HG03060 (cell line): ENCODE results near the gene BPIFB3.

Experiments
- ATAC-seq: cut with Tn5 transposase; IDR thresholded peaks from one replicate; pipeline ENCODE4 v1.9.1; 2021; ENCODE audit warnings: low read depth, moderate number of reproducible peaks; ENCODE audit not compliant: unreplicated experiment

Gene BPIFB3, protein sequence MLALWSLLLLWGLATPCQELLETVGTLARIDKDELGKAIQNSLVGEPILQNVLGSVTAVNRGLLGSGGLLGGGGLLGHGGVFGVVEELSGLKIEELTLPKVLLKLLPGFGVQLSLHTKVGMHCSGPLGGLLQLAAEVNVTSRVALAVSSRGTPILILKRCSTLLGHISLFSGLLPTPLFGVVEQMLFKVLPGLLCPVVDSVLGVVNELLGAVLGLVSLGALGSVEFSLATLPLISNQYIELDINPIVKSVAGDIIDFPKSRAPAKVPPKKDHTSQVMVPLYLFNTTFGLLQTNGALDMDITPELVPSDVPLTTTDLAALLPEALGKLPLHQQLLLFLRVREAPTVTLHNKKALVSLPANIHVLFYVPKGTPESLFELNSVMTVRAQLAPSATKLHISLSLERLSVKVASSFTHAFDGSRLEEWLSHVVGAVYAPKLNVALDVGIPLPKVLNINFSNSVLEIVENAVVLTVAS

DNA sequence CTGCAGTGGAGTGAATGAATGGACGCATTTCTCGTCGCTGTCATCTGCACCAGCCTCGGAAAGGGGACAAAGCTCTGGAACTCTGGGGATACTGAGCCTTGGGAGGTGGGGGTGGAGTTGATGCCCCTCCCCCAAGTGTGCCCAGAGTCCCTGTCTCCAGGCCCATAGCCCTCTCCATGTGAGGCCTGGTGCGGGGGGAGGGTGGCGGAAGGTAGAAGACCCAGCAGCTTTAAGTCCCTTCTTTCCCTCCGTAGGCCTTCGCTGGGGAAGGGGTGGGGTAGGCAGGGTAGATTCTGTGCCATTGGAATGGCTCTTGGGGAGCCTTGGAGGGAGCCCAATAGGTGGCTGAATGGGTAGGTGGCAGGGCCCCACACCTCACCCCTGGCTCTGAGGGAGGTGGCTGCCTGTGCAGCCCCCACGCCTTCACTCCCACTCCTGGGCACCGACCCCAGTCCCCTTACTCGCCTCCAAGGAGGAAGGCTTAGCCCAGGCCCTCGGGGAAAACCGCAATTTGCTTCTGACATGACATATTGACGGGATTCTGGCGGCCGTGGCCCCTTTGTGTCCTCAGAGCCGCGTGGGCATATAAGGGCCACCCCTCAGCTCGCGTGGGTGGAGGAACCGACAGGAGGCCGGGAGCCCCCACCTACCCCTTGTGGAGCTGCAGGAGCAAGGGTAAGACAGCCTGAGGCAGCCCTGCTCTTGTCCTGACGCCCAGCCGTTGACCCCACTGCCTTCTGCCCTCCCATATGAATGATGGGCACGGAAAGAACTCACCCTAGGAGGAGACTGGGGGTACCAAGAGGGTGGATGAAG, at the start of gene BPIFB3:
BPIFB3 (plus strand) TSS at position 613 of the 816 bp plus-strand sequence. CDS start 1,533 bp downstream, outside the sequence.
- ATAC-seq = no peak

DNA sequence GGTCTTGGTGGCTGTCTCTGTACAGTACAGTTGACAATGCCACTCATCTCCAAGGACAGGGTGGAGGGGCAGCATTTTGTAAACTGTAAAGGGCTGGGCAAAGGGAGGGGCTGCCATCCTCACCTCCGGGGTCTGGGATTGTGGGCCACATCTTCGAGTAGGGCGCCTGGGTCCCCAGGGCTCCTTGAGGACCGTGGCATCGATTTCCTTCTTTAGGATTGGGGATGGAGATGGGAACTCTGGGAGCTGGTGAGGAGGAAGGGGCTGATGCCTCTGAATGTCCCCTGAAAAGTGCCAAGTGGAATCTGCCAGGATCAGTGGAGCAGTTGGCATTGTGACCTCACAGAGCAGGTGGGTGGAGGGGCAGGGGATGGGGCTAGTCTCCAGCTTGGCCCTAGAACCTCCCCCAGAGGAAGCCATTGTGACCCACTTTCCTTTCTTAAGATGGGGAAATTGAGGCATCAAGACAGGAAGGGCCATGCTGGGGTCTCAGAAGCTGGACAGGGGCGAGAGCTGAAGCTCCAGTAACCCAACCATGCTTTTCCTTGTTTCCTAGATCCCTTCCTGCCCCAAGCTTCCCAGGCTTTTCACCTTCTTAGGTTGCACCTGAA, 49.5 kb upstream of the BPIFB3 start, which contains the start of gene SUN5:
SUN5 (minus strand) TSS at position 293 of the 611 bp plus-strand sequence; CDS start at position 200, 93 bp downstream.
- ATAC-seq = no peak

GRCh38 chr20:33005132-33005566, 48.6 kb upstream of the BPIFB3 start:
- ATAC-seq = no peak

GRCh38 chr20:33005908-33006775, 47.6 kb upstream of the BPIFB3 start:
- no peak for ATAC-seq

GRCh38 chr20:33006776-33007375, 46.8 kb upstream of the BPIFB3 start:
- ATAC-seq = no peak

DNA sequence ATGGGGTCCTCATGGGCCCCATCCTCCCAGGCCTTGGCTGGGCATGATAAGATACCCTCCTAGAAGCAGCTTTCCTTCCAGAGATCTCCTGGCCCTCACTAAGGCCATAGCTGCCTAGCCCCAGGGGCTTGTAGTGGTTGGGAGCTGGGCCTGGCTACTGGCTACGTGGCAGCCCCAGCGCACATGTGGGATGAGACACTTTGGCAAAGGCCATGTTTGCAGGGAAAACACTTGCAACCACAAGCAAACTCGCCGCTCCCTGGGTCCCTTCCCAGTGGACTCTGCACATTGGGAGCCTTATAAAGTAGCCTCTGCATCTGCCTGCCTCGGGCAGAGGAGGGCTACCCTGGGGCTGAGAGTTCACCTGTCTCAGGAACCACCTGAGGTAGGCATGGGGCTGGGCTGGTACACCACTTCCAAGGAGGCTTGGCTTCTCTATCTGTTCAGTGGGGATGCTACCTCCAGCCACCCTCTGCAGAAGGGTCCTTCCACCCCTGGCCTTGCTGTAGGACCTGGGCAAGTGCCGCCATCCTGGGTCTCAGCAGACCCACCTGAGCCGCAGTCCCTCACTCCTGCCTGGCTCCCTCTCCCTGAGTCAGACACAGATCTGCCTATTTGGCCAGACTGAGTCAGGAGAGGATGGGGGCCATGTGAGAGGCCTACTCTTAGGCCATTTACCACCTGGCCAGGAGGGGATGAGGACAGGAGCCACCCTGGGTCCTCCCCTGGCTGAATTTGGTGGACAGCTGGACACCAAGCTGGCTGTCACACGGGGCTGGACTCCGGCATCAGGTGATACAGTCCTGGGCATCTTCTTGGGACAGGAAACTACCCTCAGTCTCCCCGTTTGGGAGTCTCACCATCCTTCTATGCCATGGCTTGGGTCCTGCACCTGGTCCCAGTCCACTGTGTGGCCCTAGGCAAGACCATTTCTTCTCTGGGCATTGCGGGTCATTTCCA, 46.0 kb upstream of the BPIFB3 start, which contains the start of gene BPIFB2:
BPIFB2 (plus strand) TSS at position 329 of the 960 bp plus-strand sequence. CDS start 871 bp downstream, outside the sequence.
- no peak for ATAC-seq

DNA sequence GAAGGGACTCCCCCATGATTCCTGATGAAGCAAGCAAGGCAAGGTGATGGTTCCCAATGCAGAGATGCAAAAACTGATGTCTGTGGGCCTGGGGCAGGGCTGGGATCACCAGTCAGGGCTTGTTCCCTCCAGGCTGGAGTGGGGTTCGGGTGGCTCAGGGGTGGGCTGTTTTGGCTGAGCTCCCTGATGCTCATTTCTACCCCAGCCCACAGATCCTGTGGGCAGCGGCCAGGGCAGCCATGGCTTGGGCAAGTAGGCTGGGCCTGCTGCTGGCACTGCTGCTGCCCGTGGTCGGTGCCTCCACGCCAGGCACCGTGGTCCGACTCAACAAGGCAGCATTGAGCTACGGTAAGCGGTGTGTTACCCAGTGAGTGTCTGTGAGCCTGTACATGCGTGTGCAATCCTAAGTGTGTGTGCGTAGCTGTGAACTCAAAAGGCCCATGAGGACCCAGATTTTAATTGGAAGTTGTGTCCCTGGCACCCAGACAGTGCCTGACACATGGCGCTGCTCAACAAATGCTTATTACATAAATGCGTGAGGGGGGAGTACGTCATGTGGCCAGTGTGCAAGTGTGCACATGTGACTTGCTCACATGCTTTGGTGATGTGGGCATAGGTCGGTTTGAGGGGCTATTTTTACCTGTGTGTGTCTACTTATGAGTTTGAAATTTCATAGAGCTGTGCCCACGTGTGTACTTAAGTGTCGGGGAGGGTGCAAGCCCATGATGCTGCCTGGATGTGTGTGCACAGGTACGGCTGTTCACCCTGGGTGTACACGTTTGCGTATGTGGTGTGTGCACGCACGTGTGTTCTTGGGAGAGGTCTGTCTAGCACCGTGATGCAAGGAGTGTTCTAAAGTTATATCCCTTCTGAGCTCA, 45.1 kb upstream of the BPIFB3 start:
- ATAC-seq = no peak

- no peak for ATAC-seq
These were observed 44.2 kb upstream of the BPIFB3 start for GRCh38 chr20:33009214-33010132.

DNA sequence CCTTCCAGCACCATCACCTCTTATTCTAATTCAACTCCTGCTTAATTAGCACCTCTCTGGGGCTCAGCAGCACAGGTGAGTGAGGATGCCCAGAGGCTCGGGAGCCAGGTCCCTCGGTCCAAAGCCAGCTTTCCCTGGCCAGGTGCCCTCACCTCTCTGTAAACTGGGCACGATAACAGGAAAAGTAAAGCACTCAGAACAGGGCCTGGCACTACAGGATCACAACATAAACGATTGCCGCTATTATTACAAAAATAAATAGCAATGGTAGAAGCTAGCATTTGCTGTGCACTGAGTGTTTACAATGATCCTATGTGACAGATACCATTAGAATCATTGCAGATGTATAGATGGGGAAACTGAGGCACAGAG, 43.6 kb upstream of the BPIFB3 start:
- ATAC-seq = no peak

- no peak for ATAC-seq
These were observed 42.8 kb upstream of the BPIFB3 start for GRCh38 chr20:33010674-33011449.

DNA sequence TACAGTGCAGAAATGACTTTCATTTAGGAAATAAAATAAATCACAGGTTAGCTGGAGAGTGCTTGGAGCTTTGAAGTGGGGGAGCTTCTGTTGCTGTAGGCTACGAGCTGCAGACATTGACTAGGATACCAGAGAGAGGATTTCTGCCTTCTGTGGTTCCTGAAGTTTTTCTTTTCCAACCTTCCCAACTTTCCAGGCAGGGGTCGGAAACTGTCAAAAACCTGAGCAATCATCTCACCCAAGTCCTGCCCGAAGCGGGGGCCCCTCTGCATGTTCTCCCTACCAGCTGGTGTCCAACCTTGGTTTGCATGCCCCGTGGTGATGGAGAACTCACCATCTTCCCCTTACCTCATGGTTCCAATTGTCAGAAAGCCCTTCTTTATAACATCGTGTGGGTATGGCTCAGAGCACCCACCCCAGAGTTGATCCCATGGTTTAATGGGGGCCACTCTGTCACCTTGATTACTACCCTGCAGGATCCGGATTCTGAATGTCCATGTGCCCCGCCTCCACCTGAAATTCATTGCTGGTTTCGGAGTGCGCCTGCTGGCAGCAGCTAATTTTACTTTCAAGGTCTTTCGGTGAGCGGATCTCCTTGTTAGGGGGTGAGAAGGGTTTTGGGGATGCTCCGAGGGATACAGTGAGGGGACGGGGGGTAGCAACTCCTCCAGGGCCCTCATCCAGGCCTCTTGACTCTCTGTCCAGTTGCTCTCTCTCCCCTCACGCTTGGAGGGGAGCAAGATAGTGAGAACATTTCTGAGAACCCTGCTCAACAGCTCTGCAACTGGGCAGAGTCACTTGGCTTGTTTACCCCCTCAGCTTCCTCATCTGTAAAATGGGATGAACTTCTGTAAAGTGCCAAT, 41.1 kb upstream of the BPIFB3 start:
- ATAC-seq = no peak

DNA sequence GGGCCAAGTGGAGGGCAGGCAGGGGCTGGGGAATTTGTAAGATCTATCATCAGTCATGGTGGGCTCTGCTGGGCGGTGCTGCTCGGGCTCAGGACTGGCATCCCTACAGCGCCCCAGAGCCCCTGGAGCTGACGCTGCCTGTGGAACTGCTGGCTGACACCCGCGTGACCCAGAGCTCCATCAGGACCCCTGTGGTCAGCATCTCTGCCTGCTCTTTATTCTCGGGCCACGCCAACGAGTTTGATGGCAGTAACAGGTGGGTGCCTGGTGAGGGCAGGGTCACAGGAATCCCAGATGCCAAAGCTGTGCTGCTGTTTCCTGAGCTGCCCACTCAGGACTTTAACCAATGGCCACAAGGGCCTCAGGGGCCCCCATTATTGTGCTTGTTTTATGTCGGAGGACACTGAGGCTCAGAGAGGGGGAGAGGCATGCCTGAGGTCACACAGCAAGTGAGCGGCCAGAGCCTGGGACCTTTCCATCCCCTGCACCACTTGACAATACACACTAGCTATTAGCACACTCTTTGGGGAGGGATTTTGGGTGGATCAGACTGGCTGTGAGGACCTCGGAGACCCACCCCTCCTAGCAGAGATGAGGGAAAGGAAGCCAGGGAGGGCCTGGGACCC, 39.9 kb upstream of the BPIFB3 start:
- ATAC-seq = no peak

DNA sequence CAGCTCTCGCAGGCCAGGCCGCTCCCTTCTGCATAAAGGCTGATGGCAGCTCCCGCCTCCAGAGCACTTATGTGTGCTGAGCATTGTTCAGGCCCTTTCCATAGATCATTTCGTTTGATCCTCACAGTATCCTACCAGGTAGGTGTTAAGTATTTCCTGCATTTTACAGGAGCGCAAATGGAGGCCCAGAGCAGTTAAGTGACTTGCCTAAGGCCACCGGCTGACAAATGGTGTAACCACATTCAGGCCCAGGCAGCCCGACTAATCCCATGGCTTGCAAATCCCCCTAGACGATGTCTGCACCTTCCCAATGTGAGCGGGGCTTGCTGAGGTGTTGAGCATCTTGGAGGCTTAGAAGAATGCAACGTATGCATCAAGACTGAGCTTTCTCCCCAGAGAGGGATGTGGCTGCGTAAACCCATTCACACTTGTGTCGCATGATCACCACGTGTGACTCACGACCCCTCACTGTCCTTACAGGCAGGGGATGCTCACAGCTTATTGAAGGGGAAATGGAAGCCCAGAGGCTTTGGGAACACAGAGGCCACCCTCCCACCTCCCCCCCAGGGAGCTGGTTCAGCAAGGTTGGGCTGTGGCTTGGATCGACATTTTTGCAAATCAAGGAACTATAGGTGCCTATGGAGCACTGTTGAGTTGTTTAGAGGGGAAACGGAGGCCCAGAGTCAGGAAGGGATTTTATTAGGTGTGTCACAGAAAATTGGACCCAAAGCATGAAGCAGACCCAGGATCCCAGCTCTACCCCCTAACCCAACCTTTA, 39.2 kb upstream of the BPIFB3 start:
- no peak for ATAC-seq
